HPDE6-E6E7 (cell line): ENCODE data around the gene TNFAIP8.
"Not testable (repeated sequence)": the region's sequence is repeated elsewhere in the genome, so short reads cannot be mapped to it uniquely, and the experiment has no call there.

Source experiments
- DNase-seq: peaks from one replicate; pipeline ENCODE4 v3.0.0; 2011; ENCODE audit warnings: missing footprints; ENCODE audit errors: extremely low spot score

TNFAIP8 gene

GRCh38 chr5:119418606-119419100, 62.8 kb downstream of the TNFAIP8 start:
- no peak for DNase-seq

GRCh38 chr5:119420169-119420568, 64.3 kb downstream of the TNFAIP8 start:
- no peak for DNase-seq

GRCh38 chr5:119426057-119426456, 70.2 kb downstream of the TNFAIP8 start:
- no peak for DNase-seq

GRCh38 chr5:119427060-119427459, 71.2 kb downstream of the TNFAIP8 start:
- DNase-seq: no peak

- not testable (repeated sequence) for DNase-seq
These were observed 71.8 kb downstream of the TNFAIP8 start for GRCh38 chr5:119427596-119427995.

GRCh38 chr5:119428166-119428565, 72.3 kb downstream of the TNFAIP8 start:
- DNase-seq: not testable (repeated sequence)

- not testable (repeated sequence) for DNase-seq
These were observed 72.8 kb downstream of the TNFAIP8 start for GRCh38 chr5:119428574-119428973.

- DNase-seq: not testable (repeated sequence)
These were observed 76.9 kb downstream of the TNFAIP8 start for GRCh38 chr5:119432674-119433237.

GRCh38 chr5:119435436-119436132, 79.8 kb downstream of the TNFAIP8 start:
- DNase-seq: no peak

- DNase-seq: not testable (repeated sequence)
These were observed 82.2 kb downstream of the TNFAIP8 start for GRCh38 chr5:119437785-119438586.

GRCh38 chr5:119438587-119438917, 82.7 kb downstream of the TNFAIP8 start:
- DNase-seq: not testable (repeated sequence)

GRCh38 chr5:119439140-119439631, 83.4 kb downstream of the TNFAIP8 start:
- DNase-seq: no peak

- not testable (repeated sequence) for DNase-seq
These were observed 83.8 kb downstream of the TNFAIP8 start for GRCh38 chr5:119439632-119440031.

- not testable (repeated sequence) for DNase-seq
These were observed 88.8 kb downstream of the TNFAIP8 start for GRCh38 chr5:119444643-119445042.

- no peak for DNase-seq
These were observed 89.7 kb downstream of the TNFAIP8 start for GRCh38 chr5:119445544-119445943.
